NCI-H82 (cell line): ENCODE results near the gene EPO.
A peak's percentile ranks its signal among the peaks of the same experiment; 100 is the strongest.
"Not testable (repeated sequence)": the region's sequence is repeated elsewhere in the genome, so short reads cannot be mapped to it uniquely, and the experiment has no call there.

Experiments used
- DNase-seq: peaks from one replicate; lab custom pipeline; 2025; lab: John Stamatoyannopoulos, UW

Gene EPO

DNA sequence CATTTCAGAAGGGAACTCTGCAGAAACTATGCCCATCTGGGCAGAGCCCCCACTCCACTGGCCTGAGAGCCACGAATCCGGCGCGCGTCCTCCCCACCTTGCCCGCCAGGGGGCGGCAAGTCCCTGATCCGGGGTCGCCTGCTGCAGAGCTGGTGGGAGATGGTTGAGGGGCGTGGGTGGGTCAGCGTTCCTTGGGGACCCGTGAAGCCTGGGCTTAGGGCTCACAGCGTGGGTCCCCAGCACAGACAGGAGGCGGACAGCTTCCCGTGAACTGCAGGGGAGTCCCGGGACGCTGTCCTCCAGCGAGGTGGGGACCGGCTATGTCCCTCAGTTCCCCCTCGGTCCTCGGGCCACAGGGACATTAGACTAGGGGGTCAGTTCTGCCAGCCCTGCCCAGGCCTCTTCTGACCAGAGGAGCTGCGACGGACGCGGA, 14.9 kb upstream of the EPO start:
- DNase-seq, result peak; percentile 84

DNA sequence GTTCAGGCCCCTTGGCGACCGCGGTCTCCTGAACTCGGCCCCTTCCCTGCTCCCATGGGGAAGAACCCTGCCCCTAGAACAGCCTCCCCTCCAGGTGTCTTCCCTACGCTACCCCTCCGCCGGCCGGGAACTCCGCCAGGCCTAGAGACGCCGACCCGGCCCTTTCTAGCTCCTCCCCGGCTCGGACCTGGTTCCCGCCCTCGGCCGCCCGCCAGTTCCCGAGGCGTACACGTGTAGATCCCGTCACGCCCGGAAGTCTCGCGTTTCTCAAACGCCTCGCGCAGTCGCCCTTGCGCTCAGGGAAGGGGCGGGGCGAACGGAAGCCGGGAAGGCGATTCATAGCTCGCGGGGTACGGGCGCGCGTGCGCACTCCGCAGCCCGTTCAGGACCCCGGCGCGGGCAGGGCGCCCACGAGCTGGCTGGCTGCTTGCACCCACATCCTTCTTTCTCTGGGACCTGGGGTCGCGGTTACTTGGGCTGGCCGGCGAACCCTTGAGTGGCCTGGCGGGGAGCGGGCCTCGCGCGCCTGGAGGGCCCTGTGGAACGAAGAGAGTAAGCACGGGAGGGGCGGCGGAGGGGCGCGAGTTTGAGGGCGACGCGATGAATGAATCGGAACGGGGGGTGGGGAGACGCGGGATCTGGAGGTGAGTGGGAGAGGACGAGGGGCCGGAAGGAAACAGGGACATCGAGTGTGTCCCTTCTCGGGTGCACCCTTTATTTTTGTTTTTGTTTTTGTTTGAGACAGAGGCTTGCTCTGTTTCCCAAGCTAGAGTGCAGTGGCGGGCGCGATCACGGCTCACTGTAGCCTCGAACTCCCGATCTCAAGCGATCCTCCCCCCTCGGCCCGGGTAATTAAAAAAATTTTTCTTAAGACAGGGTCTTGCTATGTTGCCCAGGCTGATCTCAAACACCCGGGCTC, 14.3 kb upstream of the EPO start, which contains the start of gene POP7:
POP7 (plus strand) TSS at position 369 of the 919 bp plus-strand sequence. CDS start 710 bp downstream, outside the sequence.
- DNase-seq, result peak; percentile 99

DNA sequence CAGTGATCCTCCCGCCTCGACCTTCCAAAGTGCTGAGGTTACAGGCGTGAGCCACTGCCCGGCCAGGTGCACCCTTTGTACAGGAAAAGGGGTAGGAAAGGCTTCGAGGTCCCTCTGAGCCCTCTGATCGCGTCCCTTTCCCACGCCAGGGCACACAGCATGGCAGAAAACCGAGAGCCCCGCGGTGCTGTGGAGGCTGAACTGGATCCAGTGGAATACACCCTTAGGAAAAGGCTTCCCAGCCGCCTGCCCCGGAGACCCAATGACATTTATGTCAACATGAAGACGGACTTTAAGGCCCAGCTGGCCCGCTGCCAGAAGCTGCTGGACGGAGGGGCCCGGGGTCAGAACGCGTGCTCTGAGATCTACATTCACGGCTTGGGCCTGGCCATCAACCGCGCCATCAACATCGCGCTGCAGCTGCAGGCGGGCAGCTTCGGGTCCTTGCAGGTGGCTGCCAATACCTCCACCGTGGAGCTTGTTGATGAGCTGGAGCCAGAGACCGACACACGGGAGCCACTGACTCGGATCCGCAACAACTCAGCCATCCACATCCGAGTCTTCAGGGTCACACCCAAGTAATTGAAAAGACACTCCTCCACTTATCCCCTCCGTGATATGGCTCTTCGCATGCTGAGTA, 13.5 kb upstream of the EPO start:
- peak; percentile 35 for DNase-seq

DNA sequence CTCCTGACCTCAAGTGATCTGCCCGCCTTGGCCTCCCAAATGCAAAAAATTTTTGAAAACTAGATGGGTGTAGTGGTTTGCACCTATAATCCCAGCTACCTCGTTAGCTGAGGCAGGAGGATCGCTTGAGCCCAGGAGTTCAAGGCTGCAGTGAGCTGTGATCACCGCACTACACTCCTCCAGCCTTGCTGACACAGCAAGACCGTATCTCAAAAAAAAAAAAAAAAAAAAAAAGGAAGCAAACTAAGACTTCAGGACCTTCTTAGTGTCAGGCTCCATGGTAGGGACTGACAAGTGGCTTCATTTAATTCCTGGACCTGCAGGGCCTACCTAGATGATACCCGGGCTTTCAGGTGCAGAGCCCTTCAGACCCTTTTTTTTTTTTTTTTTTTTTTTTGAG, 11.9 kb upstream of the EPO start:
- no peak for DNase-seq

DNA sequence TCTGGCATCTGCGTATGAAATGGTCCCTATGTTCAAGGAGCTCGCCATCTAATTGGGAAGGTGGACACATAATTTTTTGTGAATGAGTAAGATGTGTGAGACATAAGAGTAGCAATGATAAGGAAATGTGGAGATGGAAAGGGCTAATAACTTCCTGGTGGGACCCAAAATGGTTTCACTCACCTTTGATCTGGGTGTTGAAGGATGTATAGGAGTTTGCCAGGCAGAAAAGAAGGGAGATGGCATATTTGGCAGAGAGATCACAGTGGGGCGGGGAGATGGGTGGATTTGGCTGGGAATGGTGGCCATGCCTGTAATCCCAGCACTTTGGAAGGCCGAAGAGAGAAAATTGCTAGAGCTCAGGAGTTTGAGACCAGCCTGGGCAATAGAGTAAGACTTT, 9.8 kb upstream of the EPO start:
- DNase-seq, result no peak

DNA sequence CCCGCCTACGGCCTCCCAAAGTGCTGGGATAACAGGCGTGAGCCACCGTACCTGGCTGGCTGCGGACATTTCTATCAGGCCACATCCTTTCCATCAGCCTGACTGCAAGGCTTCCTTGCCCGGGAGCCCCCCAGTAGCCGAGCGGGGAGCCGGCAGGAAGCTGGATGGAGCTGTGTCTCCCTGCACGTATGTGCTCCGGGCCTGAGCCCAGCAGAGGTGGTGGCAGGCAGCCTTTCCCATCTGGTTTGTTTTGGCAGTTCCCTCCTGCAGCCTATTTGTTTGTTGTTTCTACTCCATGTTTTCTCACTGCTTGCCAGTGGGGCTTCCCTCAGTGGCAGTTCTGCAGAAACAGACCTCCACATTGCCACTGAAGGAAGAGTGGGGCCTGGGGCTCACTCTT, 8.9 kb upstream of the EPO start:
- no peak for DNase-seq

DNA sequence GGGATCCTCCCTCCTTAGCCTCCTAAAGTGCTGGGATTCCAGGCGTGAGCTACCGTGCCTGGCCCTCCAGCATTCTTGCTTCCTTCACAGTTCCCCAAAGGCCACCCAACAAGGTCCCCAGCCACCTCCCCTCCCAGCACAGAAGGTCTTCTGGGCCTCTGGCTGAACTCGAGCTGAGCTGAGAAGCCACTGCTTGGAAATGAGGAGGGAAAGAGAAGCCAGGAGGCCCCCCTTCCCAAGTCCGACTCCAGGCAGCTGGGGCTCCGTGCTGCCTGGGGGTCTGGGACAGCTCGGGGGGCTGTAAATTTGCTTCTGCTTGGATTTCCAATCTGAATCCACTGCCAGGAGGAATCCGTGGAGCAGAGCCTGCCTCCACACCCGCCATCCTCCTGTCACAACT, 5.5 kb upstream of the EPO start:
- no peak for DNase-seq

DNA sequence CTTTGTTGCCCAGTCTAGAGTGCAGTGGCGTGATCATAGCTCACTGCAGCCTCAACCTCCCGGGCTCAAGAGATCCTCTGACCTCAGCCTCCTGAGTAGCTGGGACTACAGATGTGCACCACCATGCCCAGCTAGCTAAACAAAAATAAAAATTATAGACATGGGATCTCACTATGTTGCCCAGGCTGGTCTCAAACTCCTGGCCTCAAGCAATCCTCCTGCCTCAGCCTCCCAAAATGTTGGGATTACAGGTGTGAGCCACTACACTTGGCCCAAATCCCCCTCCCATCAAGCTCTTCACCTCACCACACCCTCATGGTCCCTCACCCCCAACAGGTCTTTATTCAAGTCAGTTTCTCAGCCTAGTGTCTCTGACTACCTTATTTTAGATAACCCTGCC, 3.2 kb upstream of the EPO start:
- not testable (repeated sequence) for DNase-seq

DNA sequence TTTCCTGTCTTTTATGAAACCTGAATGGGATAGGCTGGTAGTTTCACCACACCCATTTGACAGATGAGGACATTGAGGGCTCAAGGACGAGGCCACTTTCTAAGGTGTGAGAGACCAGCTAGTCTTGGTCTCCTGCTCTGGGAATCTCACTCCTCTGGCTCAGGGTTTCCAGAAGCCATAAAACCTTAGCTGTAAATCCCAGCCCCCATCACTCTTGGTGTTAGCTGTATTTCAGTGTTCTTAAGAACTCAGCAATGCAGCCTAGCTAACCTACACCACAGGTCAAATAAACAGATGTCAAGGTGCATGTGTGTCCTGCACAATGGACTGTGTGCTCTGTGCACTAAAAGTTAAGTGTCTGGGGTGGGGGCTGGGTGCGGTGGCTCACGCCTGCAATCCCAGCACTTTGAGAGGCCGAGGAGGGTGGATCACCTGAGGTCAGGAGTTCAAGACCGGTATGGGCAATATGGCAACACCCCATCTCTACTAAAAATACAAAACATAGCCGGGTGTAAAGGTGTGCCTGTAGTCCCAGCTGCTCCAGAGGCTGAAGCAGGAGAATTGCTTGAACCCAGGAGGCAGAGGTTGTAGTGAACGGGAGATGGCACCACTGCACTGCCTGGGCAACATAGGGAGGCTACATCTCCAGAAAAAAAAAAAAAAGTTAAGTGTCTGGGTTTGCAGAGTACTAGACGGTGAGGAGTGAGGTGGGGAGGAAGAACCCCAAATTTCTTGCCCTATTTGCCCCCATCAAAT, 567 bp upstream of the EPO start:
- DNase-seq, result no peak

DNA sequence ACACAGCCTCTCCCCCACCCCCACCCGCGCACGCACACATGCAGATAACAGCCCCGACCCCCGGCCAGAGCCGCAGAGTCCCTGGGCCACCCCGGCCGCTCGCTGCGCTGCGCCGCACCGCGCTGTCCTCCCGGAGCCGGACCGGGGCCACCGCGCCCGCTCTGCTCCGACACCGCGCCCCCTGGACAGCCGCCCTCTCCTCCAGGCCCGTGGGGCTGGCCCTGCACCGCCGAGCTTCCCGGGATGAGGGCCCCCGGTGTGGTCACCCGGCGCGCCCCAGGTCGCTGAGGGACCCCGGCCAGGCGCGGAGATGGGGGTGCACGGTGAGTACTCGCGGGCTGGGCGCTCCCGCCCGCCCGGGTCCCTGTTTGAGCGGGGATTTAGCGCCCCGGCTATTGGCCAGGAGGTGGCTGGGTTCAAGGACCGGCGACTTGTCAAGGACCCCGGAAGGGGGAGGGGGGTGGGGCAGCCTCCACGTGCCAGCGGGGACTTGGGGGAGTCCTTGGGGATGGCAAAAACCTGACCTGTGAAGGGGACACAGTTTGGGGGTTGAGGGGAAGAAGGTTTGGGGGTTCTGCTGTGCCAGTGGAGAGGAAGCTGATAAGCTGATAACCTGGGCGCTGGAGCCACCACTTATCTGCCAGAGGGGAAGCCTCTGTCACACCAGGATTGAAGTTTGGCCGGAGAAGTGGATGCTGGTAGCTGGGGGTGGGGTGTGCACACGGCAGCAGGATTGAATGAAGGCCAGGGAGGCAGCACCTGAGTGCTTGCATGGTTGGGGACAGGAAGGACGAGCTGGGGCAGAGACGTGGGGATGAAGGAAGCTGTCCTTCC, 620 bp downstream of the EPO start:
- no peak for DNase-seq

DNA sequence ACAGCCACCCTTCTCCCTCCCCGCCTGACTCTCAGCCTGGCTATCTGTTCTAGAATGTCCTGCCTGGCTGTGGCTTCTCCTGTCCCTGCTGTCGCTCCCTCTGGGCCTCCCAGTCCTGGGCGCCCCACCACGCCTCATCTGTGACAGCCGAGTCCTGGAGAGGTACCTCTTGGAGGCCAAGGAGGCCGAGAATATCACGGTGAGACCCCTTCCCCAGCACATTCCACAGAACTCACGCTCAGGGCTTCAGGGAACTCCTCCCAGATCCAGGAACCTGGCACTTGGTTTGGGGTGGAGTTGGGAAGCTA, 1.2 kb downstream of the EPO start:
- DNase-seq, result no peak

DNA sequence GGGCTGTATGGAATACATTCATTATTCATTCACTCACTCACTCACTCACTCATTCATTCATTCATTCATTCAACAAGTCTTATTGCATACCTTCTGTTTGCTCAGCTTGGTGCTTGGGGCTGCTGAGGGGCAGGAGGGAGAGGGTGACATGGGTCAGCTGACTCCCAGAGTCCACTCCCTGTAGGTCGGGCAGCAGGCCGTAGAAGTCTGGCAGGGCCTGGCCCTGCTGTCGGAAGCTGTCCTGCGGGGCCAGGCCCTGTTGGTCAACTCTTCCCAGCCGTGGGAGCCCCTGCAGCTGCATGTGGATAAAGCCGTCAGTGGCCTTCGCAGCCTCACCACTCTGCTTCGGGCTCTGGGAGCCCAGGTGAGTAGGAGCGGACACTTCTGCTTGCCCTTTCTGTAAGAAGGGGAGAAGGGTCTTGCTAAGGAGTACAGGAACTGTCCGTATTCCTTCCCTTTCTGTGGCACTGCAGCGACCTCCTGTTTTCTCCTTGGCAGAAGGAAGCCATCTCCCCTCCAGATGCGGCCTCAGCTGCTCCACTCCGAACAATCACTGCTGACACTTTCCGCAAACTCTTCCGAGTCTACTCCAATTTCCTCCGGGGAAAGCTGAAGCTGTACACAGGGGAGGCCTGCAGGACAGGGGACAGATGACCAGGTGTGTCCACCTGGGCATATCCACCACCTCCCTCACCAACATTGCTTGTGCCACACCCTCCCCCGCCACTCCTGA, 2.4 kb downstream of the EPO start:
- no peak for DNase-seq

DNA sequence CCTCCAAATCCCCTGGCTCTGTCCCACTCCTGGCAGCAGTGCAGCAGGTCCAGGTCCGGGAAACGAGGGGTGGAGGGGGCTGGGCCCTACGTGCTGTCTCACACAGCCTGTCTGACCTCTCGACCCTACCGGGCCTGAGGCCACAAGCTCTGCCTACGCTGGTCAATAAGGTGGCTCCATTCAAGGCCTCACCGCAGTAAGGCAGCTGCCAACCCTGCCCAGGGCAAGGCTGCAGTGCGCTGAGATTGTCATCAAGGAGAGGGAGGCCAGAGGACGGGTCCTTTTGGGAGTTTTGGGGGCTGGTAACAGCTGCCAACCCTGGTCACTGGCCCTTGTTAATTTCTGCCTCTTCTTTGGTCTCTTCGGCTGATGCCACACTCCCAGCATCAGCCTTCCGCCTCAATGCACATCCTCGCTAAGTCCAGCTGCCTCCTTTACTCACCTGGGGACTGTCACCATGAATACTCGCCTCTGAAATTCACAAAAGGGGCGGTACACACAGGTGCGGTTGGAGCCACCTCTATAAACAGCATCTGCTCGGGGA, 3.5 kb downstream of the EPO start:
- DNase-seq, result no peak

DNA sequence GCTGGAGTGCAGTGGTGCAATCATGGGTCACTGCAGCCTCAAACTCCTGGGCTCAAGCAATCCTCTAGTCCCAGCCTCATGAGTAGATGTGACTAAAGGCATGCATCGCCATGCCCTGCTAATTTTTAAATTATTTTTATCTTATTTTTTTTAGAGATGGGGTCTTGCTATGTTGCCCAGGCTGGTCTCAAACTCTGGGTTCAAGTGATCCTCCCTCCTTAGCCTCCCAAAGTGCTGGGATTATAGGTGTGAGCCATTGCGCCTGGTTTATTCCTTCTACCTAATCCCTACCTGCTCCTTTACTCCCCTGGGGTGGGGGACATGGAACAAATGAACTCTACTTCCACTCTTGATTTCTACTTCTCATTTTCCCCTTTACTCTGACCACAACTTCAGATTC, 4.1 kb downstream of the EPO start:
- DNase-seq, result not testable (repeated sequence)

DNA sequence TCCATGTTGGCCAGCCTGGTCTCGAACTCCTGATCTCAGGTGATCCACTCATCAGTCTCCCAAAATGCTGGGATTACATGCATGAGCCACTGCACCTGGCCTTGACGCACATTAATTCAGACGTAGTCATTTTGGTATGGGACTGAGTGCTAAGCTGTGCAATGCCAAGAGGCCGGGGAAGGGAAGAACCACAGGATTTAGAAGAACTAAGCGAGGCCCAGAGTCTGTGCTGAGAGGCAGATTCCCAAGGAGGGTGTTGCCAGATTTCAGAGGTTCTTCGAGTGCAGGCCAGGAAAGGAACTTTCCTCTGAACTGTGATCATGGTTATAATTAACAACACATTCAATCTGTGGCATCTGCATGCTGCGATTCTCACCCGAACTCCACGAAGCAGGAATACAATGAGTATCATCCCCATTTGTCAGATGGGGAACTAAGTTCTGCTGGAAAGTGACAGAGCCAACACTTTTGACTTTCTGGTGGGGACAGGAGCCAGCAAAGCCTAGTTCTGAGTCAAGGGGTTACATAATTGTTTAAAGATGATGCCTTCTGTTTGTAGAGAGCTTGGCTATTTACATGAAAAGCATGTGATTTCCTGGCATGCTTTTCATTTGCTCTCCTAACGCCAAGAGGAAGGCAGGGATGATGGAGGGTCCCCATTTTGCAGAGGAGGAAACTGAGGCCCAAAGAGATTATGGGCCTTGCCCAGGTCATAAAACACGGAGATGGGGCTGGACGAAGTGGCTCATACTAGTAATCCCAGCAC, 6.9 kb downstream of the EPO start:
- no peak for DNase-seq

DNA sequence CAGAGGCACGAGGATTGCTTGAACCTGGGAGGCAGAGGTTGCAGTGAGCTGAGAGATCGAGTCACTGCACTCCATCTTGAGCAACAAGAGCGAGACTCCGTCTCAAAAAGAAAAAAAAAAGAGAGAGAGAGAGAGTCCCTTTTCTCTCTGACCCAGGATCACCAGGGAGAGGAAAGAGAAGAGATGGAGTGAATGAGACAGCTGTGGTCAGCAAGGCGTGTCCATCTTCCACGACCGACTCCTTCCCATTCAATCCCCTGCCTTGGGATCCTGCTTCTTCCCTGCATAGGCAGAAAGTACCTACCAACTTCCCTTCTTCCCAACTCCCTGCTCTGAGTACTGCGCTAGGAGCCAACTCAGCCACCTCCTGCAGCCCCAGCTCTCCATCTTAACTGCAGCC, 7.9 kb downstream of the EPO start:
- no peak for DNase-seq

DNA sequence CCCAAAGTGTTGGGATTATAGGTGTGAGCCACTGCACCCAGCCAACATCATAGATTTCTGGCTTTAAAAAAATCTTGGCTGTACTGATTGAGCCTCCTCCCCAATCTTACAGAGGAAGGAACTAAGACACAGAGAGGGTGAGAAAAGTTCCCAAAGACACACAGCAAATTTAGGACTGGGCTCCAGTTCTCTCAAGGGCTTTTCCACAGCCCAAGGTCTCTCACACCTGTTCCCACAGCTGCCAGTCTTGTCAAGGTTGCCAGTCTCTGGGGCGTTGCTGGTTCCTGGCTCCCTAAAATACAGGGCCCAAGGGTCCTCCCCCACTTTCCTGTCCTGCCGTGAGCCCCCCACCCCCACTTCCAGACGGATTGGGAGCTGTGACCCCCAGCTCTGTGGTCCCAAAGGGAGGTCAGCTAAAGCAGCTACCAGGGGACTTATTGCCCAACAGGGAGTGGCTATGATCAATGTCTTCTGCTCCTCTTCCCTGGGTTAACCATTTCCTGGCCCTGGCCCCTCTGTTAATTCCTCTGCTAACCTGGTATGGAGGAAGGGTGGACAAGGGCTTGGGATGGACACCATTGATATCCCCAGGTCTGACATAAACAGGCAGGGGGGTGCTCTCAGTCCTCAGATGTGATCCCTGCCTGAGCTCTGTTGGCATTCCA, 10.0 kb downstream of the EPO start:
- DNase-seq, result no peak

DNA sequence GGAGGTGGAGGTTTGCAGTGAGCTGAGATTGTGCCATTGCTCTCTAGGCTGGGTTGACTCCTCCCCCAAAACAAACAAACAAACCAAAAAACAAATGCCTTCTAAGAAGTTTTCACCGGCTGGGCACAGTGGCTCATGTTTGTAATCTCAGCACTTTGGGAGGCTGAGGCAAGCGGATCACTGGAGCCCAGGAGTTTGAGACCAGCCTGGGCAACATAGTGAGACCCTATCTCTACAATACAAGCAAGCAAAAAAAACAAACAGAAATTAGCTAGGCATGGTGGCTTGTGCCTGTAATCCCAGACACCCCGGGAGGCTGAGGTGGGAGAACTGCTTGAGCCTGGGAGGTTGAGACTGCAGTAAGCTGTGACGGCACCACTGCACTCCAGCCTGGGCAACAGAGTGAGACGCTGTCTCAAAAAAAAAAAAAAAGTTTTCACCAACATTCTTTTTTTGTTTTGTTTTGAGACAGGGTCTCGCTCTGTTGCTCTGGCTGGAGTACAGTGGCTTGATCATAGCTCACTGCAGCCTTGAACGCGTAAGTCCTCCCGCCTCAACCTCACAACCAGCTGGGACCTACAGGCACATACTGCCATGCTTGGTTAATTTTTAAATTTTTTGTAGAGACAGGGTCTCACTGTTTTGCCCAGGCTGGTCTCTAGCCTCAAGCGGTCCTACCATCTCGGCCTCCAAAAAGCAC, 11.8 kb downstream of the EPO start:
- no peak for DNase-seq

DNA sequence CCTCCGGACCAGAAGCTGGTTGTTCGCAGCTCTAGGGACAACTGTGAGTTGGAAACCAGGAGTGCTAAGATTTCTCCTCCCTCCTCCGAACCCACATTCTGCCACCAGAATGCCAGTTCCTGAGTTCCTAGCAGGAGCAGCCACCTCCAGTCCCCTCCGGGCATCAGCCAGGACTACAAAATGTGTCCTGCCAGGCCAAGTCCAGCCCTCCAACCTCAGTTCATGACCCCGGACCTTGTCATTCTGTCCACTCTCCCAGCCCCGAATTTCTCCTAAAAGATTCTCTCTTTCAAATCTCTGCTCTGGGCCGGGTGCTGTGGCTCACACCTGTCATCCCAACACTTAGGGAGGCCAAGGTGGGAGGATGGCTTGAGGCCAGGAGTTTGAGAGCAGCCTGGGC, 15.5 kb downstream of the EPO start:
- DNase-seq, result no peak
